SK-N-SH (cell line): Measurements from ENCODE around the gene DDRGK1. TPM values are rescaled to one million over a fixed set of nuclear protein-coding genes. Genes with fewer than 3 reads are reported as not detected.

Experiments used
- CTCF ChIA-PET: fragments of 300-600, 350-600 bp; formaldehyde crosslinking; extraction: SDS; loops from one replicate; lab custom pipeline; 2021; lab: Yijun Ruan, JAX
- POLR2A ChIA-PET: fragments of 350-600 bp; sonication (Branson Sonifier 250); formaldehyde crosslinking; extraction: SDS; loops from one replicate; lab custom pipeline; 2020; ENCODE audit warnings: antibody characterized with exemption, inconsistent platforms; lab: Yijun Ruan, JAX
- DNase-seq: peaks from one replicate; pipeline ENCODE4 v3.0.0; 2012
- H2AFZ ChIP-seq: fragments of 200-600 bp; sonication (generic); 2 replicates; pipeline ENCODE4 v1.8.1; 2016; ENCODE audit warnings: antibody characterized with exemption, mild to moderate bottlenecking, low read depth
- H3F3A ChIP-seq: fragments of 200-600 bp; sonication (generic); replicated peaks from 2 replicates; pipeline ENCODE3; 2016; ENCODE audit warnings: antibody characterized with exemption, mild to moderate bottlenecking; ENCODE audit not compliant: insufficient read depth
- H3K27ac ChIP-seq, 2 experiments: fragments of 200-500 bp in 1 of 2; fragments of 200-600 bp in 1 of 2; sonication (Bioruptor generic) in 1 of 2; sonication (generic), shearing (Covaris generic) in 1 of 2; 2 replicates each; pipeline versions ENCODE4 v1.5.1 to v1.6.1; 2014 to 2016; ENCODE audit warnings: low read depth in 2 of 2, inconsistent platforms in 1 of 2, low read length in 1 of 2, mild to moderate bottlenecking in 1 of 2, mixed read lengths in 1 of 2
- H3K27me3 ChIP-seq: fragments of 200-600 bp; sonication (generic), shearing (Covaris generic); 2 replicates; pipeline ENCODE4 v1.6.1; 2016; ENCODE audit warnings: mixed run types; ENCODE audit not compliant: insufficient read depth
- H3K36me3 ChIP-seq, 2 experiments: fragments of 200-500 bp in 1 of 2; fragments of 200-600 bp in 1 of 2; sonication (Bioruptor generic) in 1 of 2; sonication (generic) in 1 of 2; replicated peaks in 1 of 2; 2 replicates each; pipeline versions ENCODE3 to v1.5.1; 2014 to 2016; ENCODE audit warnings: low read length in 1 of 2, mild to moderate bottlenecking in 1 of 2; ENCODE audit not compliant: insufficient read depth in 2 of 2, control insufficient read depth in 1 of 2
- H3K4me1 ChIP-seq, 2 experiments: fragments of 200-500 bp in 1 of 2; fragments of 200-600 bp in 1 of 2; sonication (Bioruptor generic) in 1 of 2; sonication (generic), shearing (Covaris generic) in 1 of 2; 2 replicates each; pipeline versions ENCODE4 v1.5.1 to v1.6.1; 2014 to 2016; ENCODE audit warnings: low read depth in 1 of 2, low read length in 1 of 2, mixed run types in 1 of 2; ENCODE audit not compliant: insufficient read depth in 2 of 2, control insufficient read depth in 1 of 2
- H3K4me2 ChIP-seq: fragments of 200-600 bp; sonication (generic), shearing (Covaris generic); 2 replicates; pipeline ENCODE4 v1.6.1; 2017; ENCODE audit warnings: mixed run types
- H3K4me3 ChIP-seq, 2 experiments: fragments of 200-500 bp in 1 of 2; fragments of 200-600 bp in 1 of 2; sonication (Bioruptor generic) in 1 of 2; sonication (generic), shearing (Covaris generic) in 1 of 2; 2 replicates each; pipeline versions ENCODE4 v1.5.1 to v1.8.1; 2014 to 2016; ENCODE audit warnings: low read depth in 2 of 2, inconsistent platforms in 1 of 2, low read length in 1 of 2, mild to moderate bottlenecking in 1 of 2, mixed read lengths in 1 of 2, moderate library complexity in 1 of 2
- H3K79me2 ChIP-seq: fragments of 200-600 bp; sonication (generic); 2 replicates; pipeline ENCODE4 v1.8.1; 2017; ENCODE audit warnings: mild to moderate bottlenecking; ENCODE audit not compliant: insufficient read depth
- H3K9ac ChIP-seq: fragments of 200-600 bp; sonication (generic); 2 replicates; pipeline ENCODE4 v1.6.1; 2017; ENCODE audit warnings: mixed run types
- H3K9me2 ChIP-seq: fragments of 200-600 bp; sonication (generic); 2 replicates; pipeline ENCODE4 v1.6.1; 2017; ENCODE audit warnings: mixed run types
- H3K9me3 ChIP-seq: fragments of 200-600 bp; sonication (generic); 2 replicates; pipeline ENCODE4 v1.6.1; 2017; ENCODE audit warnings: mixed run types, mild to moderate bottlenecking, moderate library complexity
- H4K20me1 ChIP-seq: fragments of 200-600 bp; sonication (generic); 2 replicates; pipeline ENCODE4 v1.6.1; 2017; ENCODE audit warnings: mild to moderate bottlenecking, mixed run types; ENCODE audit not compliant: insufficient read depth
- CHD2 ChIP-seq: fragments of 150-350 bp; IDR thresholded peaks from 2 replicates; pipeline ENCODE4 v1.6.1; 2018; ENCODE audit warnings: low read length; ENCODE audit not compliant: partially characterized antibody
- ELF1 ChIP-seq: IDR thresholded peaks from 2 replicates; pipeline ENCODE4 v1.4.0; 2012
- EP300 ChIP-seq, 2 experiments: IDR thresholded peaks; 2 replicates each; pipeline versions ENCODE4 v1.4.0 to v1.6.1; 2012; ENCODE audit warnings: borderline replicate concordance in 1 of 2, low read depth in 1 of 2, low read length in 1 of 2
- EZH2phosphoT487 ChIP-seq: fragments of 200-600 bp; sonication (generic); IDR thresholded peaks from 2 replicates; pipeline ENCODE4 v1.6.1; 2017; ENCODE audit warnings: low read depth, mixed run types, mild to moderate bottlenecking, antibody characterized with exemption, moderate library complexity, borderline replicate concordance
- FOSL2 ChIP-seq: IDR thresholded peaks from 2 replicates; pipeline ENCODE4 v1.4.0; 2012; ENCODE audit warnings: low read depth, mild to moderate bottlenecking, moderate library complexity, borderline replicate concordance
- FOXM1 ChIP-seq: IDR thresholded peaks from 2 replicates; pipeline ENCODE4 v1.4.0; 2012; ENCODE audit warnings: low read depth, mild to moderate bottlenecking
- IRF3 ChIP-seq: fragments of 150-350 bp; IDR thresholded peaks from 2 replicates; pipeline ENCODE4 v1.6.1; 2016; ENCODE audit warnings: mild to moderate bottlenecking, low read depth, low read length
- MEF2A ChIP-seq: IDR thresholded peaks from 2 replicates; pipeline ENCODE4 v1.4.0; 2012; ENCODE audit warnings: low read depth, borderline replicate concordance
- PBX3 ChIP-seq: IDR thresholded peaks from 2 replicates; pipeline ENCODE4; 2012
- RCOR1 ChIP-seq: fragments of 150-350 bp; IDR thresholded peaks from 2 replicates; pipeline ENCODE4 v1.6.1; 2017; ENCODE audit warnings: antibody characterized with exemption, low read length
- RFX5 ChIP-seq: IDR thresholded peaks from 2 replicates; pipeline ENCODE4 v1.6.1; 2012; ENCODE audit warnings: mild to moderate bottlenecking, improper control_type of control experiment, low read length
- SIN3A ChIP-seq: IDR thresholded peaks from 2 replicates; pipeline ENCODE4 v1.6.1; 2012; ENCODE audit warnings: low read depth, mild to moderate bottlenecking, low read length, moderate library complexity, borderline replicate concordance
- SMC3 ChIP-seq: IDR thresholded peaks from 2 replicates; pipeline ENCODE4 v1.6.1; 2012; ENCODE audit warnings: low read depth, low read length, improper control_type of control experiment
- TEAD4 ChIP-seq: IDR thresholded peaks from 2 replicates; pipeline ENCODE4 v1.4.0; 2012; ENCODE audit warnings: mild to moderate bottlenecking, borderline replicate concordance; ENCODE audit not compliant: insufficient read depth
- USF1 ChIP-seq: IDR thresholded peaks from 2 replicates; pipeline ENCODE4 v1.4.0; 2012; ENCODE audit warnings: low read depth, borderline replicate concordance
- YY1 ChIP-seq: IDR thresholded peaks from 2 replicates; pipeline ENCODE4 v1.4.0; 2012; ENCODE audit warnings: low read depth, mild to moderate bottlenecking
- WGBS: methylation state at CpG from one replicate; pipeline ENCODE4 v1.1.6; 2017; ENCODE audit warnings: low lambda C conversion rate; 5-methylcytosine and 5-hydroxymethylcytosine counted together
- polyA plus RNA-seq, 3 experiments: library from polyadenylated mRNA; depleted of rRNA; stranded (reverse); fragments of >200 nt; gene quantifications; 2 replicates each; pipeline ENCODE4 v1.2.3, GENCODE V29; 2012

DDRGK1 gene
- polyA plus RNA-seq, 1 of the 3 experiments (the other 2 are of a cell fraction), result 70.6 TPM

GRCh38 chr20:3231889-3232588 is 27.6 kb upstream of the DDRGK1 start:
- 88% methylated on average over 15 of the region's 15 CpGs for WGBS
- TF ChIP-seq FOXM1, result no peak
- TF ChIP-seq MEF2A, result no peak
- TF ChIP-seq USF1, result no peak
- TF ChIP-seq IRF3, result no peak
- no peak for TF ChIP-seq TEAD4
- no peak for TF ChIP-seq CHD2
- no peak for TF ChIP-seq PBX3
- no peak for TF ChIP-seq SMC3
- no peak for TF ChIP-seq YY1
- no peak for TF ChIP-seq FOSL2
- TF ChIP-seq RFX5, result no peak
- no peak for TF ChIP-seq EP300 (IDR thresholded peaks at IDR 0.05; ENCODE audit: borderline replicate concordance in 1 of 2, low read depth in 1 of 2, low read length in 1 of 2)
- TF ChIP-seq ELF1, result no peak
- no peak for TF ChIP-seq RCOR1
- TF ChIP-seq EZH2phosphoT487, result no peak
- TF ChIP-seq SIN3A, result no peak
- POLR2A ChIA-PET, result no interaction called here

More at GRCh38 chr20:3231889-3232588, 27.6 kb upstream of the DDRGK1 start:
- Histone ChIP-seq H3F3A (no peaks in the 10 kb centered on the region), H3K4me1 (no peaks in the 10 kb centered on the region), H3K9me2 (no peaks in the 10 kb centered on the region), H3K79me2 (no peaks in the 10 kb centered on the region), H3K9ac (no peak overlapping the region), H3K9me3 (no peaks in the 10 kb centered on the region), H3K27me3 (no peaks in the 10 kb centered on the region), H3K4me2 (no peak overlapping the region), H4K20me1 (no peaks in the 10 kb centered on the region), H2AFZ (no peak overlapping the region), H3K27ac (no peak overlapping the region), H3K36me3 (no peaks in the 10 kb centered on the region), H3K4me3 (no peak overlapping the region)
- CTCF ChIA-PET, result interaction anchor here (0.8 to 1.6 kb wide), 3 partner anchors 13 to 15 kb away, joined by 3 to 4 read pairs (median 4); no protein-coding TSS in a partner anchor
- DNase-seq, result no peak
